ENCODE results near the gene PRF1.

PRF1 gene

GRCh38 chr10:70613941-70614340 is 11.4 kb upstream of the PRF1 start:
- DNase-seq (ENCODE audit: low read depth in 1 of 2, low spot score in 1 of 2), result no peak
- in situ Hi-C loops (cut with HindIII; ENCODE audit: low pct_unique_long_range_greater_than_20kb, low sequenced_read_pairs), result no loop called here
- TF ChIP-seq JUND (IDR thresholded peaks at IDR 0.05; ENCODE audit: low read depth), result no peak

GRCh38 chr10:70607936-70608335 is 5.4 kb upstream of the PRF1 start:
- DNase-seq (ENCODE audit: low read depth in 1 of 2, low spot score in 1 of 2), result no peak
- in situ Hi-C loops (cut with HindIII; ENCODE audit: low pct_unique_long_range_greater_than_20kb, low sequenced_read_pairs), result no loop called here
- no peak for TF ChIP-seq JUND (IDR thresholded peaks at IDR 0.05; ENCODE audit: low read depth)

- no peak for DNase-seq (ENCODE audit: low read depth in 1 of 2, low spot score in 1 of 2)
- TF ChIP-seq JUND (IDR thresholded peaks at IDR 0.05; ENCODE audit: low read depth), result no peak
- in situ Hi-C loops (cut with HindIII; ENCODE audit: low pct_unique_long_range_greater_than_20kb, low sequenced_read_pairs), result no loop called here
Observed at GRCh38 chr10:70605161-70605560, 2.6 kb upstream of the PRF1 start.

- in situ Hi-C loops (cut with HindIII; ENCODE audit: low pct_unique_long_range_greater_than_20kb, low sequenced_read_pairs), result no loop called here
- no peak for TF ChIP-seq JUND (IDR thresholded peaks at IDR 0.05; ENCODE audit: low read depth)
- no peak for DNase-seq (ENCODE audit: low read depth in 1 of 2, low spot score in 1 of 2)
Observed at GRCh38 chr10:70604106-70604505, 1.6 kb upstream of the PRF1 start.

GRCh38 chr10:70603449-70603801 is 884 bp upstream of the PRF1 start:
- no peak for TF ChIP-seq JUND (IDR thresholded peaks at IDR 0.05; ENCODE audit: low read depth)

GRCh38 chr10:70601746-70602145 is 795 bp downstream of the PRF1 start:
- no peak for DNase-seq (ENCODE audit: low read depth in 1 of 2, low spot score in 1 of 2)
- in situ Hi-C loops (cut with HindIII; ENCODE audit: low pct_unique_long_range_greater_than_20kb, low sequenced_read_pairs), result no loop called here
- TF ChIP-seq JUND (IDR thresholded peaks at IDR 0.05; ENCODE audit: low read depth), result no peak

More at GRCh38 chr10:70603449-70603801, 884 bp upstream of the PRF1 start:
- in situ Hi-C loops (cut with HindIII; ENCODE audit: low pct_unique_long_range_greater_than_20kb, low sequenced_read_pairs), result no loop called here
- DNase-seq (ENCODE audit: low read depth in 1 of 2, low spot score in 1 of 2), result no peak

GRCh38 chr10:70600512-70601395 is 1.8 kb downstream of the PRF1 start:
- in situ Hi-C loops (cut with HindIII; ENCODE audit: low pct_unique_long_range_greater_than_20kb, low sequenced_read_pairs), result no loop called here
- no peak for DNase-seq (ENCODE audit: low read depth in 1 of 2, low spot score in 1 of 2)
- TF ChIP-seq JUND (IDR thresholded peaks at IDR 0.05; ENCODE audit: low read depth), result no peak

GRCh38 chr10:70599791-70600190 is 2.8 kb downstream of the PRF1 start:
- no peak for TF ChIP-seq JUND (IDR thresholded peaks at IDR 0.05; ENCODE audit: low read depth)
- in situ Hi-C loops (cut with HindIII; ENCODE audit: low pct_unique_long_range_greater_than_20kb, low sequenced_read_pairs), result no loop called here

GRCh38 chr10:70599319-70599718 is 3.2 kb downstream of the PRF1 start:
- in situ Hi-C loops (cut with HindIII; ENCODE audit: low pct_unique_long_range_greater_than_20kb, low sequenced_read_pairs), result no loop called here
- DNase-seq (ENCODE audit: low read depth in 1 of 2, low spot score in 1 of 2), result no peak
- TF ChIP-seq JUND (IDR thresholded peaks at IDR 0.05; ENCODE audit: low read depth), result no peak

More at GRCh38 chr10:70599791-70600190, 2.8 kb downstream of the PRF1 start:
- no peak for DNase-seq (ENCODE audit: low read depth in 1 of 2, low spot score in 1 of 2)

- in situ Hi-C loops (cut with HindIII; ENCODE audit: low pct_unique_long_range_greater_than_20kb, low sequenced_read_pairs), result no loop called here
- TF ChIP-seq JUND (IDR thresholded peaks at IDR 0.05; ENCODE audit: low read depth), result no peak
Observed at GRCh38 chr10:70598857-70599295, 3.7 kb downstream of the PRF1 start.

GRCh38 chr10:70597856-70598815 is 4.4 kb downstream of the PRF1 start:
- no peak for TF ChIP-seq JUND (IDR thresholded peaks at IDR 0.05; ENCODE audit: low read depth)
- DNase-seq (ENCODE audit: low read depth in 1 of 2, low spot score in 1 of 2), result no peak
- in situ Hi-C loops (cut with HindIII; ENCODE audit: low pct_unique_long_range_greater_than_20kb, low sequenced_read_pairs), result no loop called here

More at GRCh38 chr10:70598857-70599295, 3.7 kb downstream of the PRF1 start:
- DNase-seq (ENCODE audit: low read depth in 1 of 2, low spot score in 1 of 2), result no peak

GRCh38 chr10:70596860-70597809 is 5.4 kb downstream of the PRF1 start:
- in situ Hi-C loops (cut with HindIII; ENCODE audit: low pct_unique_long_range_greater_than_20kb, low sequenced_read_pairs), result no loop called here
- DNase-seq (ENCODE audit: low read depth in 1 of 2, low spot score in 1 of 2), result no peak
- TF ChIP-seq JUND (IDR thresholded peaks at IDR 0.05; ENCODE audit: low read depth), result no peak
